GM18868 (cell line): ENCODE results near the gene UMAD1.
"Not testable (repeated sequence)": the region's sequence is repeated elsewhere in the genome, so short reads cannot be mapped to it uniquely, and the experiment has no call there.

ENCODE experiments used
- ATAC-seq: cut with Tn5 transposase; IDR thresholded peaks from one replicate; pipeline ENCODE4 v1.9.1; 2021; ENCODE audit warnings: mild to moderate bottlenecking, moderate library complexity; ENCODE audit not compliant: unreplicated experiment

UMAD1 gene

GRCh38 chr7:7651479-7651878, 10.9 kb downstream of the UMAD1 start:
- ATAC-seq = no peak

GRCh38 chr7:7652798-7653540, 12.4 kb downstream of the UMAD1 start:
- no peak for ATAC-seq

GRCh38 chr7:7653593-7654187, 13.1 kb downstream of the UMAD1 start:
- ATAC-seq = no peak

- no peak for ATAC-seq
Measured at GRCh38 chr7:7654964-7655715, 14.6 kb downstream of the UMAD1 start.

GRCh38 chr7:7656459-7656858, 15.9 kb downstream of the UMAD1 start:
- not testable (repeated sequence) for ATAC-seq

- no peak for ATAC-seq
Measured at GRCh38 chr7:7662527-7662926, 22.0 kb downstream of the UMAD1 start.

GRCh38 chr7:7664291-7664690, 23.7 kb downstream of the UMAD1 start:
- ATAC-seq = no peak

- ATAC-seq = no peak
Measured at GRCh38 chr7:7665031-7665430, 24.5 kb downstream of the UMAD1 start.

GRCh38 chr7:7667187-7667586, 26.6 kb downstream of the UMAD1 start:
- ATAC-seq = no peak

- no peak for ATAC-seq
Measured at GRCh38 chr7:7668706-7669105, 28.2 kb downstream of the UMAD1 start.

- ATAC-seq = no peak
Measured at GRCh38 chr7:7670490-7670889, 29.9 kb downstream of the UMAD1 start.

- ATAC-seq = no peak
Measured at GRCh38 chr7:7671361-7671760, 30.8 kb downstream of the UMAD1 start.

GRCh38 chr7:7672545-7673239, 32.1 kb downstream of the UMAD1 start:
- no peak for ATAC-seq

GRCh38 chr7:7673240-7673550, 32.6 kb downstream of the UMAD1 start:
- no peak for ATAC-seq

- no peak for ATAC-seq
Measured at GRCh38 chr7:7675686-7676085, 35.1 kb downstream of the UMAD1 start.

GRCh38 chr7:7679640-7680039, 39.1 kb downstream of the UMAD1 start:
- ATAC-seq = not testable (repeated sequence)

GRCh38 chr7:7681191-7681935, 40.8 kb downstream of the UMAD1 start:
- peak; percentile 93 for ATAC-seq

GRCh38 chr7:7681936-7682329, 41.4 kb downstream of the UMAD1 start:
- no peak for ATAC-seq

GRCh38 chr7:7682861-7683260, 42.3 kb downstream of the UMAD1 start:
- no peak for ATAC-seq

- no peak for ATAC-seq
Measured at GRCh38 chr7:7686811-7687508, 46.4 kb downstream of the UMAD1 start.
